Panc1 (cell line): ENCODE measurements around the gene KCNJ12.
"Not testable (repeated sequence)": the region's sequence is repeated elsewhere in the genome, so short reads cannot be mapped to it uniquely, and the experiment has no call there.

Experiments used
- POLR2AphosphoS5 ChIP-seq: IDR thresholded peaks from 2 replicates; pipeline ENCODE4 v1.6.1; 2012; ENCODE audit warnings: mild to moderate bottlenecking, low read depth, low read length, moderate library complexity
- REST ChIP-seq, 2 experiments: IDR thresholded peaks; 2 replicates each; pipeline ENCODE4 v1.6.1; 2011 to 2012; ENCODE audit warnings: low read depth in 2 of 2, control low read depth in 1 of 2, low read length in 1 of 2, mild to moderate bottlenecking in 1 of 2, moderate library complexity in 1 of 2; ENCODE audit not compliant: insufficient read depth in 1 of 2
- SIN3A ChIP-seq: IDR thresholded peaks from 2 replicates; pipeline ENCODE4 v1.6.1; 2012; ENCODE audit warnings: low read depth, mild to moderate bottlenecking, low read length, moderate library complexity, borderline replicate concordance; ENCODE audit not compliant: insufficient read depth
- TCF7L2 ChIP-seq: IDR thresholded peaks from 2 replicates; pipeline ENCODE4 v1.6.1; 2011; ENCODE audit warnings: mild to moderate bottlenecking, low read depth, low read length, inconsistent platforms
- TF ChIP-seq, protein P1 (sequence below): fragments of 450-650 bp; IDR thresholded peaks from 2 replicates; pipeline ENCODE4 v1.5.1; 2017; ENCODE audit warnings: mild to moderate bottlenecking

DNA sequence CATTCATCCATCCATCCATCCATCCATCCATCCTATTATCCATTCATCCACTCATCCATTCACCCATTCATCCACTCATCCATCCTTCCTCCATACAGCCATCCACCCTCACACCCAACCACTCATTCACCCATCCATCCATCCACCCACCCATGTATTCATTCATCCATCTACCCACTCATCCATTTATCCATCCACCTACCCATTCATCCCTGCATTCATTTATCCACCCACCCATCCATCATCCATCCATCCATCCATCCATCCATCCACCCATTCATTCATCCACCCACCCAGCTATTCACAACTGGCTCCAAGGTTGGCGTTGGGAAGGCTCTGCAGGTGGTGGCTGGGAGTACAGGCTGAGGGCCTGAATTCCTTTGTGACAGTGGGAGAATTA lies 31.6 kb downstream of the KCNJ12 start:
- not testable (repeated sequence) for TF ChIP-seq REST (IDR thresholded peaks at IDR 0.05; ENCODE audit: insufficient read depth in 1 of 2, low read depth in 2 of 2, low read length in 1 of 2); POLR2AphosphoS5; TCF7L2; SIN3A
- TF ChIP-seq, protein P1, sequence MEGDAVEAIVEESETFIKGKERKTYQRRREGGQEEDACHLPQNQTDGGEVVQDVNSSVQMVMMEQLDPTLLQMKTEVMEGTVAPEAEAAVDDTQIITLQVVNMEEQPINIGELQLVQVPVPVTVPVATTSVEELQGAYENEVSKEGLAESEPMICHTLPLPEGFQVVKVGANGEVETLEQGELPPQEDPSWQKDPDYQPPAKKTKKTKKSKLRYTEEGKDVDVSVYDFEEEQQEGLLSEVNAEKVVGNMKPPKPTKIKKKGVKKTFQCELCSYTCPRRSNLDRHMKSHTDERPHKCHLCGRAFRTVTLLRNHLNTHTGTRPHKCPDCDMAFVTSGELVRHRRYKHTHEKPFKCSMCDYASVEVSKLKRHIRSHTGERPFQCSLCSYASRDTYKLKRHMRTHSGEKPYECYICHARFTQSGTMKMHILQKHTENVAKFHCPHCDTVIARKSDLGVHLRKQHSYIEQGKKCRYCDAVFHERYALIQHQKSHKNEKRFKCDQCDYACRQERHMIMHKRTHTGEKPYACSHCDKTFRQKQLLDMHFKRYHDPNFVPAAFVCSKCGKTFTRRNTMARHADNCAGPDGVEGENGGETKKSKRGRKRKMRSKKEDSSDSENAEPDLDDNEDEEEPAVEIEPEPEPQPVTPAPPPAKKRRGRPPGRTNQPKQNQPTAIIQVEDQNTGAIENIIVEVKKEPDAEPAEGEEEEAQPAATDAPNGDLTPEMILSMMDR: not testable (repeated sequence)
